Measurements from ENCODE around the gene ABCA4.

Gene ABCA4

DNA sequence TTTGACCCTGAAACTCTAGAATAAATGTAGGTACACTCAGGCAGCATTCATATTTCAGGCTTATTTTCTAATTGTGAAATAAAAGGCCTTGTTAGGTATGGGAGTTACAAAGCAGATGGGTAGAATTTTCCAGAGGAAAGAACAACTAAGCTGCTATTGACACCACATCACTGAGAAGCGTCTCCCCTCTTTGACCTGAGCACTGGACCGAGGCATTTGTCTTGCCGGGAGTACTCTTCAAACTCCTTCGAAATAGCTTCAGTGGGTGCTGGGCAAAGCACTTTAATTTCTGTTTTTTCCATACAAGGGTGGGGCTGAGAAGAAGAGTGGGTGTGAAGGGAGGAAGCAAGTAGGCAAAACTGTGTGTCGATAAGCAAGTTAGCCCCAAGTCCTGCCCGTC is 36.4 kb downstream of the ABCA4 start:
- H3K79me2 ChIP-seq (ENCODE audit: insufficient read depth, low read length), result no peaks in the 10 kb centered on the region
- H3K9me2 ChIP-seq (replicated peaks; ENCODE audit: low read depth, low read length), result no peaks in the 10 kb centered on the region
- no peaks in the 10 kb centered on the region for H3K27me3 ChIP-seq (ENCODE audit: insufficient read depth, low read length, poor library complexity, severe bottlenecking)
- H3K36me3 ChIP-seq (ENCODE audit: insufficient read depth, low read length), result no peaks in the 10 kb centered on the region
- no peak overlapping the region for H3K4me2 ChIP-seq (ENCODE audit: low read depth, low read length, poor library complexity, severe bottlenecking)
- TF ChIP-seq EZH2phosphoT487 (IDR thresholded peaks at IDR 0.05; ENCODE audit: borderline replicate concordance), result no peak
- TF ChIP-seq, protein P1, sequence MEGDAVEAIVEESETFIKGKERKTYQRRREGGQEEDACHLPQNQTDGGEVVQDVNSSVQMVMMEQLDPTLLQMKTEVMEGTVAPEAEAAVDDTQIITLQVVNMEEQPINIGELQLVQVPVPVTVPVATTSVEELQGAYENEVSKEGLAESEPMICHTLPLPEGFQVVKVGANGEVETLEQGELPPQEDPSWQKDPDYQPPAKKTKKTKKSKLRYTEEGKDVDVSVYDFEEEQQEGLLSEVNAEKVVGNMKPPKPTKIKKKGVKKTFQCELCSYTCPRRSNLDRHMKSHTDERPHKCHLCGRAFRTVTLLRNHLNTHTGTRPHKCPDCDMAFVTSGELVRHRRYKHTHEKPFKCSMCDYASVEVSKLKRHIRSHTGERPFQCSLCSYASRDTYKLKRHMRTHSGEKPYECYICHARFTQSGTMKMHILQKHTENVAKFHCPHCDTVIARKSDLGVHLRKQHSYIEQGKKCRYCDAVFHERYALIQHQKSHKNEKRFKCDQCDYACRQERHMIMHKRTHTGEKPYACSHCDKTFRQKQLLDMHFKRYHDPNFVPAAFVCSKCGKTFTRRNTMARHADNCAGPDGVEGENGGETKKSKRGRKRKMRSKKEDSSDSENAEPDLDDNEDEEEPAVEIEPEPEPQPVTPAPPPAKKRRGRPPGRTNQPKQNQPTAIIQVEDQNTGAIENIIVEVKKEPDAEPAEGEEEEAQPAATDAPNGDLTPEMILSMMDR (conservative IDR thresholded peaks at IDR 0.05; ENCODE audit: low read length), result no peak
- H2AFZ ChIP-seq (ENCODE audit: low read length), result no peak overlapping the region
- peaks cover 96% of the 10 kb centered on the region for H3K4me1 ChIP-seq (ENCODE audit: insufficient read depth, low read length, poor library complexity, severe bottlenecking)
- no peaks in the 10 kb centered on the region for H3F3A ChIP-seq (ENCODE audit: low read depth)
- H4K20me1 ChIP-seq (ENCODE audit: insufficient read depth, low read length, poor library complexity, severe bottlenecking), result no peaks in the 10 kb centered on the region
- H3K9ac ChIP-seq (ENCODE audit: low read depth, low read length, poor library complexity, severe bottlenecking), result peak overlapping the region; percentile 6
- H3K9me3 ChIP-seq (ENCODE audit: insufficient read depth, low read depth, low read length), result no peaks in the 10 kb centered on the region
- no peak overlapping the region for H3K4me3 ChIP-seq (ENCODE audit: low read length, poor library complexity, severe bottlenecking)

DNA sequence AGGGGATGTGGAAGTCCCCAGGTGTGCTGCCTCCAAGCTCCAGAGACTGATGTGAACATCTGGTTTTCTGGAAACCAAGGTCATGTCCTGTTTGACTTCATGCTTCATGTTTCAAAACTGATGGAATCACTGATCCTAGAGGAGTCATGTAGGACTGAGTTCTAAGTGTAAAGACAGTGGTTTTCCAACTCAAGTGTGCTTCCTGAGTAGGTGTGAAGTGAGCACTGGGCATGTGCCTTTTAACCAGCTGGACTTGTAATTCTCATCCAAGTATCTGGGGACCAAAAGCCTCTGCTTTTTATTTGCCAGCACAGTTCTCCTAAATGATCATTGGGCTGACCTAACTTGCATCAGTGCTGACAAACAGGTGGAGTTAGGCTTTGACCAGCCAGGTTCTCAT is 36.9 kb downstream of the ABCA4 start:
- H3K9ac ChIP-seq (ENCODE audit: low read depth, low read length, poor library complexity, severe bottlenecking), result peak overlapping the region; percentile 6
- no peaks in the 10 kb centered on the region for H3K79me2 ChIP-seq (ENCODE audit: insufficient read depth, low read length)
- H3K4me3 ChIP-seq (ENCODE audit: low read length, poor library complexity, severe bottlenecking), result no peak overlapping the region
- no peaks in the 10 kb centered on the region for H3K27me3 ChIP-seq (ENCODE audit: insufficient read depth, low read length, poor library complexity, severe bottlenecking)
- TF ChIP-seq, protein P1 (conservative IDR thresholded peaks at IDR 0.05; ENCODE audit: low read length), result no peak
- TF ChIP-seq EZH2phosphoT487 (IDR thresholded peaks at IDR 0.05; ENCODE audit: borderline replicate concordance), result no peak
- no peaks in the 10 kb centered on the region for H3K36me3 ChIP-seq (ENCODE audit: insufficient read depth, low read length)
- H3K9me2 ChIP-seq (replicated peaks; ENCODE audit: low read depth, low read length), result no peaks in the 10 kb centered on the region
- no peak overlapping the region for H3K4me2 ChIP-seq (ENCODE audit: low read depth, low read length, poor library complexity, severe bottlenecking)
- H4K20me1 ChIP-seq (ENCODE audit: insufficient read depth, low read length, poor library complexity, severe bottlenecking), result no peaks in the 10 kb centered on the region
- peak overlapping the region; percentile 1; the same call in 1 of the 2 replicates for H2AFZ ChIP-seq (ENCODE audit: low read length)
- H3K9me3 ChIP-seq (ENCODE audit: insufficient read depth, low read depth, low read length), result no peaks in the 10 kb centered on the region
- H3F3A ChIP-seq (ENCODE audit: low read depth), result no peaks in the 10 kb centered on the region
- H3K4me1 ChIP-seq (ENCODE audit: insufficient read depth, low read length, poor library complexity, severe bottlenecking), result peaks cover 96% of the 10 kb centered on the region

DNA sequence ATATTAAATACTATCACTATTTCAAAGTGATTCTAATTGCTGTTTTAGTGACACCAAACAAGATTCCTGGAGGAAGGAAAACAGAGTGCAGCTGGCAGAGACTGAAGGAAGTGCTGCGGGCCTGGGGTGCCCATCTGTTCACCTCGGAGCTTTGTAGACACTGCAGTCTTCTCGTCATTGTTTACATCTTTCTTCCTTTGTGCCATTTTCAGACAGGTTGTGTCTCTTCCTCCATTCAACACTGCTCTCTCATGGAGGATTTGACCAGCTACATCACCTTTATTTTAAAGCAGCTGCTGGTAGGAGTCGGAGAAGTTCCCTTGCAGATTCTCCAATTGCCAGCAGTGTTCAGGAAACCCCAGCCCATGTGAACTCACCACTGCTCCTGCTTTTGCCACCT is 37.3 kb downstream of the ABCA4 start:
- Histone ChIP-seq H3F3A (ENCODE audit: low read depth) (no peaks in the 10 kb centered on the region), H3K27me3 (ENCODE audit: insufficient read depth, low read length, poor library complexity, severe bottlenecking) (no peaks in the 10 kb centered on the region), H2AFZ (ENCODE audit: low read length) (peak overlapping the region; percentile 1; the same call in 1 of the 2 replicates), H3K9ac (ENCODE audit: low read depth, low read length, poor library complexity, severe bottlenecking) (peak overlapping the region; percentile 6), H3K4me1 (ENCODE audit: insufficient read depth, low read length, poor library complexity, severe bottlenecking) (peaks cover 96% of the 10 kb centered on the region), H3K4me2 (ENCODE audit: low read depth, low read length, poor library complexity, severe bottlenecking) (no peak overlapping the region), H3K9me2 (replicated peaks; ENCODE audit: low read depth, low read length) (no peaks in the 10 kb centered on the region), H3K9me3 (ENCODE audit: insufficient read depth, low read depth, low read length) (no peaks in the 10 kb centered on the region), H3K79me2 (ENCODE audit: insufficient read depth, low read length) (no peaks in the 10 kb centered on the region), H3K36me3 (ENCODE audit: insufficient read depth, low read length) (no peaks in the 10 kb centered on the region), H3K4me3 (ENCODE audit: low read length, poor library complexity, severe bottlenecking) (no peak overlapping the region), H4K20me1 (ENCODE audit: insufficient read depth, low read length, poor library complexity, severe bottlenecking) (no peaks in the 10 kb centered on the region)
- TF ChIP-seq, protein P1 (conservative IDR thresholded peaks at IDR 0.05; ENCODE audit: low read length), result no peak
- no peak for TF ChIP-seq EZH2phosphoT487 (IDR thresholded peaks at IDR 0.05; ENCODE audit: borderline replicate concordance)

Data from Loucy (cell line).